HL-60 (cell line): Measurements from ENCODE around the gene GKAP1.

ENCODE experiments used
- DNase-seq, 2 experiments: peaks; one replicate each; pipeline ENCODE4 v3.0.0-alpha.2; 2010 to 2020; ENCODE audit warnings: low read depth in 1 of 2, low spot score in 1 of 2
- H3K27ac ChIP-seq: fragments of 250-450 bp; sonication (Bioruptor Pico); replicated peaks from 2 replicates; pipeline ENCODE4 v1.5.1; 2020; ENCODE audit warnings: mild to moderate bottlenecking, moderate library complexity
- H3K27me3 ChIP-seq: fragments of 250-450 bp; sonication (Bioruptor Pico); 2 replicates; pipeline ENCODE4 v1.5.1; 2021; ENCODE audit warnings: mild to moderate bottlenecking, moderate library complexity; ENCODE audit not compliant: insufficient read depth, poor library complexity, severe bottlenecking
- H3K4me3 ChIP-seq: replicated peaks from 2 replicates; pipeline ENCODE4 v1.5.1; 2011; ENCODE audit warnings: mild to moderate bottlenecking, control low read depth, low read length; ENCODE audit not compliant: insufficient read depth
- GABPA ChIP-seq: IDR thresholded peaks from 2 replicates; pipeline ENCODE4 v1.6.1; 2012; ENCODE audit warnings: low read depth
- POLR2AphosphoS5 ChIP-seq: IDR thresholded peaks from 2 replicates; pipeline ENCODE4 v1.6.1; 2012; ENCODE audit warnings: low read depth
- SPI1 ChIP-seq: IDR thresholded peaks from 2 replicates; pipeline ENCODE4 v1.6.1; 2012; ENCODE audit warnings: low read depth, mild to moderate bottlenecking, borderline replicate concordance
- TF ChIP-seq, protein P1 (sequence below): IDR thresholded peaks from one replicate; pipeline ENCODE4 v1.5.1; 2011; ENCODE audit warnings: low read length, control low read depth, inconsistent platforms; ENCODE audit not compliant: insufficient read depth
- TF ChIP-seq, protein P2 (sequence below): IDR thresholded peaks from 2 replicates; pipeline ENCODE4 v1.6.1; 2012; ENCODE audit warnings: low read depth; ENCODE audit not compliant: insufficient replicate concordance

The GKAP1 gene

DNA sequence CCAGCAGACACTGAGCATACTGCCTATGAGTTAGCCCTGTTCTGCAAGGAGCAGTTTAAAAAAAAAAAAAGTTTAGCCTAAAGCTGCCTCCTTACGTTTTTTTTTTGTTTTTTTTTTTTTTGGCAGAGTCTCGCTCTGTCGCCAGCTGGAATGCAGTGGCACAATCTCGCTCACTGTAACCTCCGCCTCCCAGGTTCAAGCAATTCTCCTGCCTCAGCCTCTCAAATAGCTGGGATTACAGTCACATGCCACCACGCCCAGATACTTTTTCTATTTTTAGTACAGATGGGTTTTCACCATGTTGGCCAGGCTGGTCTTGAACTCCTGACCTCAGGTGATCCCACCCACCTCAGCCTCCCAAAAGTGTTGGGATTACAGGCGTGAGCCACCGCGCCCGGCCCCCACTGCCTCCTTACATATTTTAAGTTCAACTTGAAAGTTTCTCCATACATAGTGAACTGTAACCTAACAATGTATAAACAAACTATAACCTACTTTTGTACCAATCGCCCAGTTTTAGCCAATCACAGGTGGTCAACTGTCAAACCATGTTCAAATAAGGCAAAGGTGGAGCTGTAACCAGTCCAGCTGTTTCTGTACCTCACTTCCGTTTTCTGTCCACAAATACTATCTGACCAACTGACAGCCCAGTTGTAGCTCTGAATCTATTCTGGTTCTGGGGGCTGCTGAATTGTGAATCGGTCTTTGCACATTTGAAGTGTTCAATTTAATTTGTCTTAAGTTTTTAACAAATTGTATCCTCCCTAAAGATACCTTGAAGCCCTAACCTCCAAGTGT, 17.1 kb downstream of the GKAP1 start:
- Histone ChIP-seq H3K27ac (no peak overlapping the region), H3K4me3 (no peak overlapping the region), H3K27me3 (no peaks in the 10 kb centered on the region)
- TF ChIP-seq, protein P1, sequence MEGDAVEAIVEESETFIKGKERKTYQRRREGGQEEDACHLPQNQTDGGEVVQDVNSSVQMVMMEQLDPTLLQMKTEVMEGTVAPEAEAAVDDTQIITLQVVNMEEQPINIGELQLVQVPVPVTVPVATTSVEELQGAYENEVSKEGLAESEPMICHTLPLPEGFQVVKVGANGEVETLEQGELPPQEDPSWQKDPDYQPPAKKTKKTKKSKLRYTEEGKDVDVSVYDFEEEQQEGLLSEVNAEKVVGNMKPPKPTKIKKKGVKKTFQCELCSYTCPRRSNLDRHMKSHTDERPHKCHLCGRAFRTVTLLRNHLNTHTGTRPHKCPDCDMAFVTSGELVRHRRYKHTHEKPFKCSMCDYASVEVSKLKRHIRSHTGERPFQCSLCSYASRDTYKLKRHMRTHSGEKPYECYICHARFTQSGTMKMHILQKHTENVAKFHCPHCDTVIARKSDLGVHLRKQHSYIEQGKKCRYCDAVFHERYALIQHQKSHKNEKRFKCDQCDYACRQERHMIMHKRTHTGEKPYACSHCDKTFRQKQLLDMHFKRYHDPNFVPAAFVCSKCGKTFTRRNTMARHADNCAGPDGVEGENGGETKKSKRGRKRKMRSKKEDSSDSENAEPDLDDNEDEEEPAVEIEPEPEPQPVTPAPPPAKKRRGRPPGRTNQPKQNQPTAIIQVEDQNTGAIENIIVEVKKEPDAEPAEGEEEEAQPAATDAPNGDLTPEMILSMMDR, result no peak
- TF ChIP-seq POLR2AphosphoS5 (no peak), GABPA (no peak), SPI1 (no peak)
- TF ChIP-seq, protein P2, sequence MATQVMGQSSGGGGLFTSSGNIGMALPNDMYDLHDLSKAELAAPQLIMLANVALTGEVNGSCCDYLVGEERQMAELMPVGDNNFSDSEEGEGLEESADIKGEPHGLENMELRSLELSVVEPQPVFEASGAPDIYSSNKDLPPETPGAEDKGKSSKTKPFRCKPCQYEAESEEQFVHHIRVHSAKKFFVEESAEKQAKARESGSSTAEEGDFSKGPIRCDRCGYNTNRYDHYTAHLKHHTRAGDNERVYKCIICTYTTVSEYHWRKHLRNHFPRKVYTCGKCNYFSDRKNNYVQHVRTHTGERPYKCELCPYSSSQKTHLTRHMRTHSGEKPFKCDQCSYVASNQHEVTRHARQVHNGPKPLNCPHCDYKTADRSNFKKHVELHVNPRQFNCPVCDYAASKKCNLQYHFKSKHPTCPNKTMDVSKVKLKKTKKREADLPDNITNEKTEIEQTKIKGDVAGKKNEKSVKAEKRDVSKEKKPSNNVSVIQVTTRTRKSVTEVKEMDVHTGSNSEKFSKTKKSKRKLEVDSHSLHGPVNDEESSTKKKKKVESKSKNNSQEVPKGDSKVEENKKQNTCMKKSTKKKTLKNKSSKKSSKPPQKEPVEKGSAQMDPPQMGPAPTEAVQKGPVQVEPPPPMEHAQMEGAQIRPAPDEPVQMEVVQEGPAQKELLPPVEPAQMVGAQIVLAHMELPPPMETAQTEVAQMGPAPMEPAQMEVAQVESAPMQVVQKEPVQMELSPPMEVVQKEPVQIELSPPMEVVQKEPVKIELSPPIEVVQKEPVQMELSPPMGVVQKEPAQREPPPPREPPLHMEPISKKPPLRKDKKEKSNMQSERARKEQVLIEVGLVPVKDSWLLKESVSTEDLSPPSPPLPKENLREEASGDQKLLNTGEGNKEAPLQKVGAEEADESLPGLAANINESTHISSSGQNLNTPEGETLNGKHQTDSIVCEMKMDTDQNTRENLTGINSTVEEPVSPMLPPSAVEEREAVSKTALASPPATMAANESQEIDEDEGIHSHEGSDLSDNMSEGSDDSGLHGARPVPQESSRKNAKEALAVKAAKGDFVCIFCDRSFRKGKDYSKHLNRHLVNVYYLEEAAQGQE, result no peak
- no peak for DNase-seq

DNA sequence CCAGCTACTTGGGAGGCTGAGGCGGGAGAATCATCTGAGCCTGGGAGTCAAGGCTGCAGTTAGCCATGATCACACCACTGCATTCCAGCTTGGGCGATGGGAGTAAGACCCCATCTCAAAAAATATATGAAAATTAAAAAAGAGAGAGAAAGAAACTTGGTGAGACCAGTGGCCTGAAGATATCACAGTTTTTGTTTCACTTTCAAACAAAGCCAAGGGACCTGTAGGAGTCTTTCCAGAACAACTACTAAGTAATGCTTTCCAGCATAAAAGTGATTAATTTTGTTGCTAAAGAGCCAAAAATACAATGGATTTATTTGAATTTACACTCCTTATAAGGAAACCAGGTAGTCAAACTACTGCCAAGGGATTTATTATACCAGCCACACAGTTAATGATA, 23.5 kb downstream of the GKAP1 start:
- Histone ChIP-seq H3K27ac (no peak overlapping the region), H3K4me3 (no peak overlapping the region), H3K27me3 (no peaks in the 10 kb centered on the region)
- no peak for DNase-seq
- TF ChIP-seq, protein P2, result no peak
- TF ChIP-seq, protein P1, result no peak
- TF ChIP-seq GABPA, result no peak
- no peak for TF ChIP-seq POLR2AphosphoS5
- TF ChIP-seq SPI1, result no peak

DNA sequence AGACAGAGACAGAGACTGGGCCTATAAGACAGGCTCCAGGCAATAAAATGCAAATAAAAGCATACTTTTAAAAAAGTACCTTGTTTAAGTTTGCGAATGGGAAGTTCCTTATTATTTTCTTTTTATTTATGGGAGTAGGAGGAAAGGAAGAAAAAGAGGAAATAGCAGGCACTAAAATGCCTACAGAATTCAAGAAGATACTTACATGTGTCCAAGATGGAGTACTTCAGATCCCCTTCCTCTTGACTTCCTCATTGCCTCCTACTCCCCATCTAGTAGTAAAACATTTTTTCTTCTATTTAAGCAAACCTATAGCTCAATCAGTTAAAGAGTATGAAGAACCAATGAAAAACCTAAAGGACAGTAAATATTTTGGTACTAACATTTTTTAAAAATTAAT, 24.8 kb downstream of the GKAP1 start:
- Histone ChIP-seq H3K27me3 (no peaks in the 10 kb centered on the region), H3K27ac (no peak overlapping the region; the same call in 1 of the 2 replicates), H3K4me3 (no peak overlapping the region)
- TF ChIP-seq GABPA (no peak), SPI1 (peak; percentile 71)
- TF ChIP-seq, protein P1, result no peak
- DNase-seq, result no peak
